SIG-M5 treated with dmso at 0.1 percent for 504 hours (cell line): ENCODE measurements around the gene ANKRD49.
A peak's percentile ranks its signal among the peaks of the same experiment; 100 is the strongest.
"Not testable (repeated sequence)": the region's sequence is repeated elsewhere in the genome, so short reads cannot be mapped to it uniquely, and the experiment has no call there.

ENCODE experiments used
- DNase-seq: peaks from one replicate; lab custom pipeline; 2025; ENCODE audit not compliant: unreplicated experiment; lab: John Stamatoyannopoulos, UW

Gene ANKRD49

DNA sequence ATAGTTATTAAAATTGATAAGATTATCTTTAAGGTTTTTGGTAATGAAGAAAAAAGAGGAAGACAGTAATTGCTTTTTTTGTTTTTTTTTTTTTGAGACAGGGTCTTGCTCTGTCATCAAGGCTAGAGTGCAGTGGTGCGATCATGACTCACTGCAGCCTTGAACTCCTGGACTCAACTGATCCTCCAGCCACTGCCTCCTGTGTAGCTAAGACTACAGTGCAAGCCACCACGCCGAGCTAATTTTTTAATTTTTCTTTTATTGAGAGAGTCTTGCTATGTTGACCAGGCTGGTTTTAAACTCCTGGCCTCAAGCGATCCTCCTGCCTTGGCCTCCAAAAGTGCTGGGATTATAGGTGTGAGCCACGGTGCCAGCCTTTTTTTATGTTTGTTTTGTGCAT lies 12.7 kb downstream of the ANKRD49 start:
- DNase-seq = not testable (repeated sequence)

DNA sequence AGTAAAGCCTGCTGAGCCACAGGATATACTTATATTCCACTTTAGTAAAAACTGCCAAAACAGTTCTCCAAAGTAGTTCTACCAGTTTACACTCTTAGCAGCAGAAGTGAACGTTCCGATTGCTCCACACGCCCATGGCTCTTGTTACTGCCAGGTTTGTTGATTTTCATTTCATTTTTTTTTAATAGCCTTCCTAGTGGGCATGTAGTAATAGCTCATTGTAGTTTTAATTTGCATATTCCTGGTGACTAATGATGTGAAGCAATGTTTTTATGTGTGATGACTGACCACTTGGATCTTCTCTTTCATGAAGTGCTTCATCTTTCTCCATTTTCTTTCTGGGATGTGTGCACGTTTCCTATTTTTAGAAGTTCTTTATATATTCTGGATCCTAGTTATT lies 13.7 kb downstream of the ANKRD49 start:
- peak; percentile 63 for DNase-seq

- peak; percentile 24 for DNase-seq
These were observed 18.4 kb downstream of the ANKRD49 start, which contains the start of gene C11orf97 for GRCh38 chr11:94511932-94512781. C11orf97 (plus strand) TSS chr11:94512461; CDS start chr11:94512529, 68 bp downstream.

DNA sequence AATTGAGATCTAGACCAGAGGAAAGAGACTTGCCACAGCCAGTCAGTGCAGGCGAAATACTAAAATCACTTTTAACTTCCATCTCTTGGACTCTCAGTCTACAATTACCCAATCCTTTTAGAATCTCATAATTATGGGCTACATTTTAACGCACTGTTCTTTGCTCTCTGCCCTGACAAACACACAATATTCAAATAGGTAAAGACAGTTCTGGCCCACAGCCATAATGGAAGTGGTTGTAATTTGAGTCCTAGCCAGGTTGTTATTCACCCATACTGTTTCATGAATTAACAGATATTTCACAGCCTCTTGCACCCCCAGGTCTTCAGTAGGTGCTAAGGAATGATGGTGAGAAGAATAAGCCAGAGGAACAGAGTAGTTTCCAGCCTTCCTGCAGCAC lies 19.3 kb downstream of the ANKRD49 start:
- DNase-seq = peak; percentile 4

- no peak for DNase-seq
These were observed 21.6 kb downstream of the ANKRD49 start for GRCh38 chr11:94515398-94515797.

- DNase-seq = no peak
These were observed 22.9 kb downstream of the ANKRD49 start for GRCh38 chr11:94516725-94517124.

GRCh38 chr11:94518300-94518699 lies 24.5 kb downstream of the ANKRD49 start:
- no peak for DNase-seq

DNA sequence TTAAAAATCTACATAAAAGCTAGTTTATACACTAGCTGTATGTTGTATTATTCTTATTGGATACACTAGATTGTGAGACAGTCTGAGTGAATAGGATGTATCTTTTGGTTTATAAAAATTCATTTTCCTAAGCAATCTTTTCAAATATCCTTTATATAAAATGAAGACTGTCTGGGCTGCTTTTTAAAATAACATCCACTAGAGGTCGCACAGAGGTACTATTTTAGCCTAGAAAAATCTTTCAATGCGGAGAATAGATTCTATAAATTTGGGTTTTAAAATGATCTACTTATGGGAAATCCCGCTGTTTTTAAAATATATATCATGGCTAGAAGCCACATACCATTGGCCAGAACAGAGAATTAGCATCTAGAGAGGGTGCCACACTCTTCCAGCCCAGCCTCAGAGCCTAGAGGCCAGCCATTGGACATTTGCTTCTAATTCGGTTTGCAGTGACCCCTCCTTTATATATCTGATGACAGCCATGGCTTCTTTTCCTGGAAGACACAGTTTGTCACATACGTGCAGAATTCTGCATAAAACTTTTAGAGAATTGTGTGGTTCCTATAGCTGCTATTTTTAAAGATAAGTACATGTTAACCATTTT lies 25.8 kb downstream of the ANKRD49 start:
- peak; percentile 44 for DNase-seq

DNA sequence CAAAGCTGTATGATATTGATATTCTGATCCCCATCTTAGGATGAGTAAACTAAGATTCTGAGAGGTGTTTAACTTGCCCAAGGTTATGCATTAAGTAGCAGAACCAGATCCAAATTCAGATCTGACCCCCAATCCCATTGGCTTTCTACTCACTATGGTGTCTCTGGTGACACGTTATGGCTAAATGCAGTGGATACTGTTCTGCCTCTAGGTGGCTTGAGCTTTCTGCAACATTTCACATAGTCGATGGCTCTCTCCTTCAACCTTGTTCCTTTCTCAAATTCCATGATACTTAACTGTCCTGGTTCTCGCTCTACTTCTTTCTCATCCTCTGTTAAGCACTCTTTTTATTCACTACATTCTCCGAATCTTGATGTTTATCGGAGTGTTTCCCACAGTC lies 27.9 kb downstream of the ANKRD49 start:
- DNase-seq = peak; percentile 30

DNA sequence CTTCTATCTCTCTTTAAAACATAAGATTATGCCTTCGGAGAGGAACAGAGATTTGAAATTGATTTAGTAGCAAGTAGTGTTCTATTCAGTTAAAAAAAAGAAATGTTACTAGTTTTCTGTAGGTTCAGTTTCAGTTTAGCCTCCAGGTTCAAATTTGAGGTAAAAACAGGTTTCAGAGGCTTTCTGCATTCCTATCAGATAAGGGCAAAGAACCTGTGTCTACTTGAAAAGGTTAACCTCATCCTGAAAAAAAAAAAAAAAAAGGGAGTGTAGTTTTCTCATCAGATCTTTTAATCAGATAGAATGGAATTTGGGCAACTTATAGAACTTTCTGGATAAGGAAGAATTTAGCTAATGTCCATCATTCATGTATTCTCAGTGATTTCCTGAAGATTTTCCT lies 30.6 kb downstream of the ANKRD49 start:
- DNase-seq = no peak

DNA sequence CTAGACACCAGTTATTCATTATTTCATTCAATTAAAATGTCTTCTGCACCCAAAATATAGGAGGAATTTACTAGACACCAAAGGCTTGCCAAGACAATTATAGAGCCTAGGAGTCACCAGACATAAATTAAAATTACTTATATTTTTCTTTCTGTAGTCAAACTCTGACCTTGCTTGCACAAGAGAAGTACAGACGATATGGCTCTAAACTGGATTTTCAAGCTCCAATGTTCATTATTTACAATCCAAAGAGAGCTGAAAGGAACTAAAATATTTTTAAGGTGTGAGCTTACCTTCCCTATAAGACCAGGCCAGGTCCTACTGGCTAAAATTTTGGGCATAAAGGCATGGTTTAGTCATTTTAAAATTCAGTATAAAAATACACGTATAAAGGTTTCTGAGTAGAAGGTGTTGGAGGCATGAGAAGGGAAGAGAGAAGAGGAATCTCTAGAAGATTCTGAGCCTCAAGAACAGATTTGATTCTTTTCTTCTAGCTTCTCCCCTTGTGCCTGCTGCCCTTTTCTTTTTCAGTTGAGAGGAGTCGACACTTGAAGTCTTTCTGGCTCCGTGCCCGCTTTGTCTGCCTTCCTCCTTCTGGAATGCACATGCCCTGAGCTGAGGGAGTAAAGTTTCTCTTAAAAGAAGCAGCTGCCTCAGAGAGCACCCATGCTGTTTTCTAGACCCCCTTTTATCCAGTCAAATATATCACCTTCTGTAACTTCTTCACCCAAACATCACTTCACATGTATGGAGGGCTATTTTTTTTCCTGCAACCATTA lies 32.0 kb downstream of the ANKRD49 start:
- no peak for DNase-seq

DNA sequence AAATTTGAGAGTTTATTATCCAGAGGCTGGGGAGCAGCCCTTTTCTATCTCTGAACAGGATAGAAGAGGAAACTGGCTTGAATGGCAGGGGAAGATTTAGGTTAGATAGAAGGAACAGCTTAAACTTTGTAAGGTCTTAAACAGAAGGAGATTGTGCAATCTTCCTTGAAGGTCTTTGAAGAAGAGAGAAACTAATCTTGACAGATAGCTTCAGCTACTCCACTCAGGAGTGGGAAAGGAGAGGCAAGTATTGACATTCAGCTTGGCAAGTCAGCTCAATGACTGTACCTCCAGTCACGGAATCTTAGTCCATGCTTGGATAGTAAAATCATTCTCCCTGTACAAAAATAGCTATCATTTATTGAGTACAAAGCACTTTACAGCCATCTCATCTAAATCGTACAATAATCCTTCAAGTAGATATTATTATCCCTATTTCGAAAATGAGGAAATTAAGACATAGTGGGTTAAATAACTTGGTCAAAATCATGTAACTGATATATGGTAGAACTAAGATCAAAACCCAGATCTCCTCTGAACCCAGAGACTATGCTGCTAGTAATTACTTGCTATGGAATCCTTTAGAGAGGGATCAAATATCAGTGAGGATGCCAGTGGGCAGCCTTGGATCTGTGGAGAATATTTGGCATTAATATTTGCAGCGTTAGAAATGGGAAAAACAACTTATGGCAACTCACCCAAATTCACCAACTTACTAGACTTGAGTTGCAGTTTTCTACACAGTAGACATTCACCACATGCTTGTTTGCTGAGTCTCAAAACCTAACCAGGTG lies 33.1 kb downstream of the ANKRD49 start:
- peak; percentile 56 for DNase-seq

- no peak for DNase-seq
These were observed 34.8 kb downstream of the ANKRD49 start for GRCh38 chr11:94528551-94528950.

- DNase-seq = no peak
These were observed 38.4 kb downstream of the ANKRD49 start for GRCh38 chr11:94532211-94532610.

- DNase-seq = no peak
These were observed 39.4 kb downstream of the ANKRD49 start for GRCh38 chr11:94533206-94533605.

- peak; percentile 83 for DNase-seq
These were observed 40.2 kb downstream of the ANKRD49 start for GRCh38 chr11:94533696-94534630.

GRCh38 chr11:94536386-94536785 lies 42.6 kb downstream of the ANKRD49 start:
- DNase-seq = no peak

- no peak for DNase-seq
These were observed 43.3 kb downstream of the ANKRD49 start for GRCh38 chr11:94537031-94537600.

- DNase-seq = no peak
These were observed 45.6 kb downstream of the ANKRD49 start for GRCh38 chr11:94539420-94539819.
